GM18520 (cell line): Measurements from ENCODE around the gene KRT86.

Source experiments
- ATAC-seq: cut with Tn5 transposase; IDR thresholded peaks from one replicate; pipeline ENCODE4 v1.9.1; 2021; ENCODE audit not compliant: unreplicated experiment

Gene KRT86

DNA sequence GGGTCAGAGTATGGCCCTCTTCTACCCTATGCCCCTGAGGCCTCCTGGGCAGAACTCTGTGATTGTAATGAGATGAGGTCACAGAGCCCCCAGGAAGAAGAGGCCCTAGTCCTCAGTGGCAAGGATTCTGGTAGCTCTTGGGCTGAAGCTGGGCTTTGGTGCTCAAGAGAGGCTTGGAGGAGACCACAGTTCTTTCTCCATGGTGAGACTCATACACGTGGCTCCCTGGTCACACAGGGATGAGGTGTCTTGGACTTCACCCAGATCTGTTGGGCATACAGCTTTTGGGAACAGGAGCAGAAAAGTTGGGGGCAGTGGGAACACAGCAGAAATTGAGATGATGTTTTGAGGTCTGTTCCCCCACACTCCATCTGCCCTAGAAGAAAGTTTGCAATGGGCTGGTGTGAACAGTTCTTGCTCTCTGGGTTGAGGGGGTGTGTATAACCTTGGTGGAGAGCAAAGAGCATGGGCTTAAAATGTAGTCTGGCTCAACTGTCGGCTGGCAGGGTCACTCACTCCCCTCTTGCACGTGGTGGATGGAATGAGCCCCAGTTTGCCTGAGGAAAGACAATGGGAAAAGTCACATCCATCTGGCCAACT, at the start of gene KRT86:
TSS of gene KRT86 (plus strand) at position 125 of the 600 bp plus-strand sequence. CDS start 27,272 bp downstream, outside the sequence.
- ATAC-seq, result no peak

DNA sequence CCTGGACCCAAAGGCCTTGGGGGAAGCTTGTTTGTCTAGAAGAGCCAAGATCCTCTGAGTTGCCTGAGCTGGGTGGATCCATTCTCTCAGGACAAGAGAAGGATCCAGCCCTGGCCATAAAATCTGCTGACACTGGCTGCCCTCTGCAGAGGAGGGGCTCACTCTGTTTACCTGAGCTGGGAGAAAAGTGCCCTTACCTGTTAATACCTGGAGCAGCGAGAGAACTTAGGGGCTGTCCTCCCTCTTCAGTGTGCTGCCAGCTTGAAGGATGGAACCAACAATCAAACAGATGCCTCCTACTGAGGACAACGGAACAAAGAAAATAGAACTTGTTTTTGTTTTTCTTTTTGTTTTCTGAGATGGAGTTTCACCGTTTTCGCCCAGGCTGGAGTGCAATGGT, 48.7 kb upstream of the KRT86 start:
- ATAC-seq, result no peak

- no peak for ATAC-seq
Measured at GRCh38 chr12:52226446-52226845, 48.0 kb upstream of the KRT86 start.

GRCh38 chr12:52227606-52228166, 46.8 kb upstream of the KRT86 start:
- no peak for ATAC-seq

GRCh38 chr12:52228366-52228765, 46.1 kb upstream of the KRT86 start:
- ATAC-seq, result no peak

GRCh38 chr12:52228931-52229330, 45.5 kb upstream of the KRT86 start:
- no peak for ATAC-seq

GRCh38 chr12:52229836-52230343, 44.6 kb upstream of the KRT86 start:
- ATAC-seq, result no peak

- no peak for ATAC-seq
Measured at GRCh38 chr12:52230364-52231281, 43.8 kb upstream of the KRT86 start.

GRCh38 chr12:52231305-52232202, 42.9 kb upstream of the KRT86 start:
- no peak for ATAC-seq

DNA sequence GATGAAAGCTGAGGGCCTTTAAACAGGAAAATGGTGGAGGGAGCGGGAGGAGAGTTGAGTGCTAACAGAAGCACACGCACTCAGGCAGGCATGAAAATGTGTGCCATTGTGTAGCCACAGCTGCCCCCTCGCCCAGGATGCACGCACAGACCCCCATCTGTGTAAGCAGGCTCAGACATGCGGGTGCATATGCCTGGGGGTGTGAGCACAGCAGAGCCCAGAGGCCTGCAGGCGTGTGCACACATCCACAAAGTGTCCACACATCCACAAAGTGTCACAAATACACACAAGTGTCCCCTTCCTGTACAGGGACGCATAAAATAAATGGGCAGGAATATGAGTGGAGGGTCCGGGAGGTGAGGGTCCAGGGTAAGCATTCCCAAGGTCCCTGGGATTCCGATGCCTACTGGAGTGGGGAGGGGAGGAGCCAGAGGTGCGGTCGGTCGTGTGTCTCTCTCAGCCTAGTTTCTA, 42.2 kb upstream of the KRT86 start:
- ATAC-seq, result no peak

DNA sequence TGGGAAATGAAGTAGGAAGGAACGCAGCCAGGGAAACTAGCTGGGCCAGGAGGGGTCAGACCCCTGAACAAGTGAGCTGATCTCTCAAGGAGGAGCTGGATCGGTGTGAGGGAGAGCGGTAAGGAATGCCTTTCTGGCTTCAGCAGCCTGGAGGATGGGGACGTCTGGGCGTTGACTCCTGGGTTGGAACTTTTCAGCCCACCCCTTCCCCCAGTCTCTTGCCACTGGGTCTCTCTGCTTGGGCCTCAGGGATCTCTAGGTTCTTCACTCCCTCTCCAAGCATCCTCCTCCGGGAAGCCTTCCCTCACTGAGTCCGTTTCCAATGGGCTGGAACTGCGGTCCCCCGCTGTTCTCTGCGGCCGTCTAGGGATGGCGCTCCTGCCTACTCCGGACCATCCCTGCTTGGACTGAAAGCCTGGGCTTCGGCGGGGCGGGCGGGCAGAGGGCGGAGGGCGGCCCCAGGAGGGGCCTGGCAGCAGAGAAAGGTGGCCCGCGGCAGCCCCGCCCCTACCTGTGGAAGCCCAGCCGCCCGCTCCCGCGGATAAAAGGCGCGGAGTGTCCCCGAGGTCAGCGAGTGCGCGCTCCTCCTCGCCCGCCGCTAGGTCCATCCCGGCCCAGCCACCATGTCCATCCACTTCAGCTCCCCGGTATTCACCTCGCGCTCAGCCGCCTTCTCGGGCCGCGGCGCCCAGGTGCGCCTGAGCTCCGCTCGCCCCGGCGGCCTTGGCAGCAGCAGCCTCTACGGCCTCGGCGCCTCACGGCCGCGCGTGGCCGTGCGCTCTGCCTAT, 41.6 kb upstream of the KRT86 start, which contains the start of gene KRT7:
TSS of gene KRT7 (plus strand) at position 570 of the 788 bp plus-strand sequence. CDS start at position 624, 54 bp downstream.
- ATAC-seq, result no peak

DNA sequence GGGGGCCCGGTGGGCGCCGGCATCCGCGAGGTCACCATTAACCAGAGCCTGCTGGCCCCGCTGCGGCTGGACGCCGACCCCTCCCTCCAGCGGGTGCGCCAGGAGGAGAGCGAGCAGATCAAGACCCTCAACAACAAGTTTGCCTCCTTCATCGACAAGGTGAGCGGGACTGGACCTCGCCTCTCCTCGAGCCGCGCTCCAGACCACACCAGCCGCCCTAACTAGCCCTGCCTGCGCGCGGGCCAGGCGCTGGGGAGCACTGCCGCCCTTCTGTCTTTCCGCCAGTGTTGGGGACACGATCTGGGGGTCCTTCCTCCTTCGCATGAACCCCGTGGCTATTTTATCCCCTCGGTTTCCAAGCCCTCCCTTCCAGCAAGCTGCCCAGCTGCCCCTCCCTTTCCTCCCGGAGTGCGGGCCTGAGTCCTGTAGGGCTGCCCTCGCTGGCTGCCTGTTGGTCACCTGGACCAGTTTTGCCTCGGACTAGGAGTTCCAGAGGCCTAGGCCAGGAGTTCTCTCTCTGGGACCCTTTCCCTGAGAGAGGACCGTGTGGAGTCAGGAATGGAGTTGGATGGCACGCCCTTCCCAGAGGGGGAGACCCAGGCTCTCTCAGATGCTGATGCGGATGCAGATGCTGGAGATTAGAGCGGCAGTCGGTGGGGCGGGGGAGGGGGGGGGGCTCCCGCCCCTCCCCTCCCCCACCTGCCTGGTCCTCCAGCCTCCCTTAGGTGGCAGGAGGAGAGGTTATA, 40.8 kb upstream of the KRT86 start:
- no peak for ATAC-seq

DNA sequence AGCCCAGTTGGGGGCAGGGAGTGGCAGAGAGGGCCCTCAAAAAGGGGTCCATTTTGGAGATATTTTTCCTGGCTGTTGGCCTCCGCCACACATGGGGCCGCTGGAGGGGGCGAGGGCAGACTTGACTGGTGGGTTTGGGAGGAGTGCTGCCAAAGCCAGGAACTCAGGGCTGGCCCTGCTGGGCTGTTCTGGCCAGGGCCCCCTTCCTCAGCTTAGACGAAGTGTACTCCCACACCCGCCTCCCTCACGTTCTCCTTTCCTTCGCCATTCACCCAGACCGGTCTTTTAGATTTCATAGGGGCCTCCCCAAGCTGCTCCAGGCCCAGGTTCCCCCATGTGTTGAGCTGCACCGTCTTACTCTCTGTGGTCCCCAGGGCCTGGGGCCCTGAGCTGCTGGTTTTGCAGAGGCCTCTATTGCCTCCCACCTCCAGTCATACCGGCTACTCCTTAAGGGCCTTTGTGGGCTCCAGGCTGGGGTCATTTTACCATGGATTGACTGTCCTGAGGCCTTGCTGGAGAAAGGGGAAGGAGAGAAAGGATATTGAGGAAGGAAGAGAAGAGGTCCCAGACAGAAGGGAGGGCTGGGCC, 40.1 kb upstream of the KRT86 start:
- no peak for ATAC-seq

- ATAC-seq, result no peak
Measured at GRCh38 chr12:52235001-52235764, 39.3 kb upstream of the KRT86 start.

DNA sequence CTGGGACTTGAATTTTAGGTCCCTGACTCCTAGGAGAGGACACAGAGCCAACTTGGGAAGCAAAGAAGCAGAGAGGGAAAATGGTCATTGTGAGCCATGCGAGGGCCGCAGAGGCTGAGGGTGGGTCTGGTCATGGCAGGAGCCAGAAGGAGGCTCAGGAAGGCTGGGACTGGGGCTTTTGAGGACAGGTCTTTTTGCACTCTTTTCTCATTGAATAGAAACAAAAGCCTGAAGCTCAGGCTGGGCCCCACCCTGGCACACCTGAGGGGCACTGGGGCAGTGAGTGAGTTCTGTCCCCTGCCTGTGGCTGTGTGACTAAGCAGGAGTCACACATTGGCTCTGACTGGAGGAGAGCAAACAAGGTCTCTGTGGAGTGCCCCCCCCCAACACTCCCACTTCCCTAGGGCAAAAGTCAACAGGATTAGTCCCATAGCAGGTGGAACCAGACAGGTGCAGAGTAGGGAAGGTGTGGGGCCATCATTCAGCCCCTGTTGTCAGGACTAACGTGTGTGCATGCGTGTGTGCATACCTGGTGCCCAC, 38.6 kb upstream of the KRT86 start:
- no peak for ATAC-seq

- no peak for ATAC-seq
Measured at GRCh38 chr12:52236386-52237050, 37.9 kb upstream of the KRT86 start.

DNA sequence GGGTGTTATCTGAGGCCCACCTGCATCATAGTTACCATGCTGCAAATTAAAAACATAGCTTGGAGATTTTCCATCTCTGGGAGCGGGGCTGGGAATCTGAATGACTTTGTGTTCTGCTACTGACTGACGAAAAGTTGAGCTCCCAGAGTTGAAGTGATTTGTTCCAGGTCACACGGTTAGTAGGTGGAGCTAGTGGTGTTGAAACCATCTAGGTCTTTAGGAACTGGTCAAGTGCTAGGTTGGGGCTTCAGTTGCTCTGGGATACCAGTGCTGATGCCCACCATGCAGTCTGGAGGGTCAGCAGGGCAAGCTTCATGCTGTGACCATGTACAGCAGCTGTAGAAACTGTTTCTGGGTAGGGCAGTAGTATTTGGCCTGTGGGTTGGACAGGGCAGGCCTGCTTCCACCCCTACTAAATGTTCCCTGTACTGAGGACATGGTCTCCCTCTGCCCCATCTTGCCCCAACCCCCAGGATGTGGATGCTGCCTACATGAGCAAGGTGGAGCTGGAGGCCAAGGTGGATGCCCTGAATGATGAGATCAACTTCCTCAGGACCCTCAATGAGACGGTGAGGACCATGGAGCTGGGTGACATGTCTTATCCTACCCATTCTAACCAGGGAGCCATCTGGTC, 36.1 kb upstream of the KRT86 start:
- no peak for ATAC-seq
